Measurements from ENCODE around the gene MDK.

The MDK gene

DNA sequence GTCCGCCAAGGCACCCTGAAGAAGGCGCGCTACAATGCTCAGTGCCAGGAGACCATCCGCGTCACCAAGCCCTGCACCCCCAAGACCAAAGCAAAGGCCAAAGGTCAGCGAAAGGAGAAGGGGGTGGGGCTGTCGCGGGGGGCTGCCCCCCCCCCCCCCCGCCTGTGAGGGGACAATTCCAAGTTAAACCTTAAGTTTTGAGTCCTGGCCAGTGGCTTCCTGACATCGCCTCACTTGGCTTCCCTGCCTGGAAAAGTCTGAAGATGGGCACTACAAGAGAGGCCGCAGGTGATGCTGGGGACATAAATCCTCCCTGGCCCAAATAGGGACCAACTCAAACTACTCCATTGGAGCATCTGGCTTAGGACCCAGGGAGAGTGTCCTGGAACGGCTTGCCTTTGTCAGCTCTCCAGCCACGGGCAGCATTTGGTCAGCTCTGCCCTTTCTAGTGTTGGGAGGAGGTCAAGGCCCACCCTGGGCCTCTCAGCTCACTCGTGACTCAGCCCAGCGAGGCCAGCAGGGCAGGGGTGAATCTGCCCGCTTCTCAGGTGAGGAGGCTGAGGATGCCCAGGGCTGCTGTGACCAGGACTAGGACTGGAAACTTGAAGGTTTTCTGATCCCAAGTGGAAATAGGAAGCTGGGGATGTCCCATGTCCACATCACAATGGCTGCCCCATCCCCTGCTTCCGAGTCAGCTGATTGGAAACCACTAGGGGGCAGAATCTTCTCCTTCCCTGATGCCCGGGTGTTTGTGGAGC is 1.4 kb downstream of the MDK start (continued):
- no peak for TF ChIP-seq ZNF521 (tag by site-specific recombination; IDR thresholded peaks at IDR 0.05)
- no peak for TF ChIP-seq ZNF677 (tag by site-specific recombination; IDR thresholded peaks at IDR 0.05)
- TF ChIP-seq ZNF155 (tag by site-specific recombination; IDR thresholded peaks at IDR 0.05): no peak
- no peak for TF ChIP-seq ZNF426 (tag by site-specific recombination; IDR thresholded peaks at IDR 0.05)
- no peak for TF ChIP-seq ZNF404 (tag by site-specific recombination; IDR thresholded peaks at IDR 0.05)
- TF ChIP-seq ZNF549 (tag by site-specific recombination; IDR thresholded peaks at IDR 0.05): no peak
- TF ChIP-seq, protein P1, sequence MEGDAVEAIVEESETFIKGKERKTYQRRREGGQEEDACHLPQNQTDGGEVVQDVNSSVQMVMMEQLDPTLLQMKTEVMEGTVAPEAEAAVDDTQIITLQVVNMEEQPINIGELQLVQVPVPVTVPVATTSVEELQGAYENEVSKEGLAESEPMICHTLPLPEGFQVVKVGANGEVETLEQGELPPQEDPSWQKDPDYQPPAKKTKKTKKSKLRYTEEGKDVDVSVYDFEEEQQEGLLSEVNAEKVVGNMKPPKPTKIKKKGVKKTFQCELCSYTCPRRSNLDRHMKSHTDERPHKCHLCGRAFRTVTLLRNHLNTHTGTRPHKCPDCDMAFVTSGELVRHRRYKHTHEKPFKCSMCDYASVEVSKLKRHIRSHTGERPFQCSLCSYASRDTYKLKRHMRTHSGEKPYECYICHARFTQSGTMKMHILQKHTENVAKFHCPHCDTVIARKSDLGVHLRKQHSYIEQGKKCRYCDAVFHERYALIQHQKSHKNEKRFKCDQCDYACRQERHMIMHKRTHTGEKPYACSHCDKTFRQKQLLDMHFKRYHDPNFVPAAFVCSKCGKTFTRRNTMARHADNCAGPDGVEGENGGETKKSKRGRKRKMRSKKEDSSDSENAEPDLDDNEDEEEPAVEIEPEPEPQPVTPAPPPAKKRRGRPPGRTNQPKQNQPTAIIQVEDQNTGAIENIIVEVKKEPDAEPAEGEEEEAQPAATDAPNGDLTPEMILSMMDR (tag by site-specific recombination; IDR thresholded peaks at IDR 0.05): peak; percentile 56
- no peak for TF ChIP-seq ZNF169 (tag by site-specific recombination; IDR thresholded peaks at IDR 0.05)

DNA sequence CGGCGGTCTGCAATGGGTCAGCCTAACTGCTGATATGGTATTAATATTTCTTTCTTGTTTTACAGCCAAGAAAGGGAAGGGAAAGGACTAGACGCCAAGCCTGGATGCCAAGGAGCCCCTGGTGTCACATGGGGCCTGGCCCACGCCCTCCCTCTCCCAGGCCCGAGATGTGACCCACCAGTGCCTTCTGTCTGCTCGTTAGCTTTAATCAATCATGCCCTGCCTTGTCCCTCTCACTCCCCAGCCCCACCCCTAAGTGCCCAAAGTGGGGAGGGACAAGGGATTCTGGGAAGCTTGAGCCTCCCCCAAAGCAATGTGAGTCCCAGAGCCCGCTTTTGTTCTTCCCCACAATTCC is 1.9 kb downstream of the MDK start:
- TF ChIP-seq SP2 (tag by site-specific recombination; IDR thresholded peaks at IDR 0.05): peak; percentile 37; the same call in 1 of the 2 replicates
- TF ChIP-seq KLF7 (tag by site-specific recombination; IDR thresholded peaks at IDR 0.05; ENCODE audit: borderline replicate concordance): no peak
- TF ChIP-seq ZNF600 (tag by site-specific recombination; IDR thresholded peaks at IDR 0.05): 0 out of 2 replicates have a peak, but pooled peaks have one; percentile 45
- no peak overlapping the region for H3K27ac ChIP-seq (ENCODE audit: extremely low read depth, low read depth, low read length)
- no peak overlapping the region for H3K4me3 ChIP-seq (ENCODE audit: low read depth, low read length)
- CTCF ChIA-PET: interaction anchor here (0.6 to 2.1 kb wide), 21 partner anchors 9 to 510 kb away, joined by 3 to 13 read pairs (median 3); partner anchors contain the start of genes CHRM4 and DGKZ
- H3K9me3 ChIP-seq (ENCODE audit: control insufficient read depth, insufficient read depth, low read depth, low read length): no peaks in the 10 kb centered on the region
- peaks cover 0 to 18% of the 10 kb centered on the region in 2 experiments; a peak in 1 of 3 replicates for H3K36me3 ChIP-seq (ENCODE audit: control insufficient read depth in 2 of 2, insufficient read depth in 1 of 2, low read length in 2 of 2)
- no peaks in the 10 kb centered on the region for H3K4me1 ChIP-seq (ENCODE audit: control insufficient read depth, insufficient read depth, low read length)
- POLR2A ChIA-PET: interaction anchor here (1.3 kb wide), 1 partner anchor 9 kb away, joined by 3 read pairs; no protein-coding TSS in a partner anchor

DNA sequence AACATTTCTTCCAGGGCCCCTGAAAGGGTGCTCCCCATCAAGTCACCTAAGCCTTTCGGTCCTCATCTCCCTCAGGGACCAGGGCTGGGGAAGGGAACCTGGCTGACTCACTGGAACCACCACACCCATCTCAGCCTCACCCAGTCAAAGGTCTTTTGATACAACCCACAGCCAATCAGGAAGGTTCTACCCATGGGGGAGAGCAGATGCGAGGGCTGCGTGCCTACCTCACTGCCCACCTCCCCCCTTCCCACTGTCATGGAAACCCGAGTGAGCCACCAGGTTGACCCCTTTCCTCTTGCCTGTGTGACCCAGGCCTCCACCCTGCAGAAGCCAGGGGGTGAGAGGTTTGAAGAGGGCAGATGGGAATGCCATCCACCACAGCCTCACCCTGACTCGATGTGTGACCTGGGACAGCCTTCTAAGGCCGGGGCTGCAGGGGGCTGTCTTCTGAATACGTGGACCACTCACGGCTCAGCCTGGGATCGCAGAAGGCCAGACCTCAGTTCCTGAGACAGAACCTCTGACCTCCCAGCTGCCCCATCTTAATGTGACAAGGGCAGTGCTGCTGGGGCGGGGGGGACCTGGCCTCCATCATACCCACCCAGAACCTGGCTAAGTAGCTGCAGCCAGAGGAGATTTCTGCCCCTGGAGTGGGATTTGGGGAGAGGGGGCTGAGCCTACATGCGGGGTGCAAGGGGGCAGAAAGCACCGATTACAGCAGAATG is 2.7 kb downstream of the MDK start:
- H3K36me3 ChIP-seq (ENCODE audit: control insufficient read depth in 2 of 2, insufficient read depth in 1 of 2, low read length in 2 of 2): peaks cover 0 to 14% of the 10 kb centered on the region in 2 experiments; a peak in 1 of 3 replicates
- TF ChIP-seq EGR2 (tag by site-specific recombination; IDR thresholded peaks at IDR 0.05; ENCODE audit: low read depth) (0 out of 2 replicates have a peak, but pooled peaks have one; percentile 12), BCL11B (tag by site-specific recombination; IDR thresholded peaks at IDR 0.05; ENCODE audit: low read depth) (no peak), ZNF292 (tag by site-specific recombination; IDR thresholded peaks at IDR 0.05; ENCODE audit: borderline replicate concordance, low read depth) (no peak), ZNF239 (tag by site-specific recombination; IDR thresholded peaks at IDR 0.05) (no peak), ZFHX2 (tag by site-specific recombination; conservative IDR thresholded peaks at IDR 0.05) (0 out of 2 replicates have a peak, but pooled peaks have one; percentile 20), ZNF549 (tag by site-specific recombination; IDR thresholded peaks at IDR 0.05) (no peak), ZNF473 (tag by site-specific recombination; IDR thresholded peaks at IDR 0.05) (no peak), KLF1 (tag by site-specific recombination; IDR thresholded peaks at IDR 0.05) (0 out of 2 replicates have a peak, but pooled peaks have one; percentile 8), ZNF777 (tag by site-specific recombination; IDR thresholded peaks at IDR 0.05; ENCODE audit: borderline replicate concordance) (no peak), KLF7 (tag by site-specific recombination; IDR thresholded peaks at IDR 0.05; ENCODE audit: borderline replicate concordance) (no peak)
- TF ChIP-seq, protein P2, sequence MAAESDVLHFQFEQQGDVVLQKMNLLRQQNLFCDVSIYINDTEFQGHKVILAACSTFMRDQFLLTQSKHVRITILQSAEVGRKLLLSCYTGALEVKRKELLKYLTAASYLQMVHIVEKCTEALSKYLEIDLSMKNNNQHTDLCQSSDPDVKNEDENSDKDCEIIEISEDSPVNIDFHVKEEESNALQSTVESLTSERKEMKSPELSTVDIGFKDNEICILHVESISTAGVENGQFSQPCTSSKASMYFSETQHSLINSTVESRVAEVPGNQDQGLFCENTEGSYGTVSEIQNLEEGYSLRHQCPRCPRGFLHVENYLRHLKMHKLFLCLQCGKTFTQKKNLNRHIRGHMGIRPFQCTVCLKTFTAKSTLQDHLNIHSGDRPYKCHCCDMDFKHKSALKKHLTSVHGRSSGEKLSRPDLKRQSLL (tag by site-specific recombination; IDR thresholded peaks at IDR 0.05): no peak
- TF ChIP-seq, protein P3, sequence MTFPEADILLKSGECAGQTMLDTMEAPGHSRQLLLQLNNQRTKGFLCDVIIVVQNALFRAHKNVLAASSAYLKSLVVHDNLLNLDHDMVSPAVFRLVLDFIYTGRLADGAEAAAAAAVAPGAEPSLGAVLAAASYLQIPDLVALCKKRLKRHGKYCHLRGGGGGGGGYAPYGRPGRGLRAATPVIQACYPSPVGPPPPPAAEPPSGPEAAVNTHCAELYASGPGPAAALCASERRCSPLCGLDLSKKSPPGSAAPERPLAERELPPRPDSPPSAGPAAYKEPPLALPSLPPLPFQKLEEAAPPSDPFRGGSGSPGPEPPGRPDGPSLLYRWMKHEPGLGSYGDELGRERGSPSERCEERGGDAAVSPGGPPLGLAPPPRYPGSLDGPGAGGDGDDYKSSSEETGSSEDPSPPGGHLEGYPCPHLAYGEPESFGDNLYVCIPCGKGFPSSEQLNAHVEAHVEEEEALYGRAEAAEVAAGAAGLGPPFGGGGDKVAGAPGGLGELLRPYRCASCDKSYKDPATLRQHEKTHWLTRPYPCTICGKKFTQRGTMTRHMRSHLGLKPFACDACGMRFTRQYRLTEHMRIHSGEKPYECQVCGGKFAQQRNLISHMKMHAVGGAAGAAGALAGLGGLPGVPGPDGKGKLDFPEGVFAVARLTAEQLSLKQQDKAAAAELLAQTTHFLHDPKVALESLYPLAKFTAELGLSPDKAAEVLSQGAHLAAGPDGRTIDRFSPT (tag by site-specific recombination; IDR thresholded peaks at IDR 0.05): peak; percentile 46; the same call in 1 of the 2 replicates
- ChIA-PET CTCF (interaction anchor here (0.6 to 2.1 kb wide), 14 partner anchors 8 to 442 kb away, joined by 3 to 13 read pairs (median 4); partner anchors contain the start of genes CHRM4 and DGKZ), POLR2A (interaction anchor here (1.3 kb wide), 1 partner anchor 8 kb away, joined by 3 read pairs; no protein-coding TSS in a partner anchor)
- H3K4me1 ChIP-seq (ENCODE audit: control insufficient read depth, insufficient read depth, low read length): no peaks in the 10 kb centered on the region
- H3K4me3 ChIP-seq (ENCODE audit: low read depth, low read length): no peak overlapping the region
- no peak overlapping the region for H3K27ac ChIP-seq (ENCODE audit: extremely low read depth, low read depth, low read length)
- H3K9me3 ChIP-seq (ENCODE audit: control insufficient read depth, insufficient read depth, low read depth, low read length): no peaks in the 10 kb centered on the region
